HG03108 (cell line): ENCODE results near the gene PCDHGA8.
"Not testable (repeated sequence)": the region's sequence is repeated elsewhere in the genome, so short reads cannot be mapped to it uniquely, and the experiment has no call there.

Experiments
- ATAC-seq: cut with Tn5 transposase; IDR thresholded peaks from one replicate; pipeline ENCODE4 v1.9.1; 2021; ENCODE audit warnings: moderate library complexity; ENCODE audit not compliant: unreplicated experiment

Gene PCDHGA8

GRCh38 chr5:141430332-141431113, 38.1 kb downstream of the PCDHGA8 start, which contains the start of gene PCDHGA12:
Gene PCDHGA12, plus strand, starts transcription at chr5:141430507. Its CDS starts 253 bp downstream, at chr5:141430760.
- peak; percentile 78 for ATAC-seq

- no peak for ATAC-seq
Observed at GRCh38 chr5:141431286-141431685, 38.9 kb downstream of the PCDHGA8 start.

GRCh38 chr5:141432308-141432707, 39.9 kb downstream of the PCDHGA8 start:
- not testable (repeated sequence) for ATAC-seq

GRCh38 chr5:141432726-141433125, 40.3 kb downstream of the PCDHGA8 start:
- not testable (repeated sequence) for ATAC-seq

- ATAC-seq = no peak
Observed at GRCh38 chr5:141434006-141434405, 41.6 kb downstream of the PCDHGA8 start.

- no peak for ATAC-seq
Observed at GRCh38 chr5:141437221-141437620, 44.8 kb downstream of the PCDHGA8 start.

- no peak for ATAC-seq
Observed at GRCh38 chr5:141439411-141440141, 47.1 kb downstream of the PCDHGA8 start.

- ATAC-seq = no peak
Observed at GRCh38 chr5:141440341-141440740, 47.9 kb downstream of the PCDHGA8 start.

- ATAC-seq = no peak
Observed at GRCh38 chr5:141441571-141442170, 49.2 kb downstream of the PCDHGA8 start.
